Neural progenitor cell (in vitro differentiated cells): ENCODE measurements around the gene VPS13D. TPM values are rescaled to one million over a fixed set of nuclear protein-coding genes. Genes with fewer than 3 reads are reported as not detected.

Experiments
- DNase-seq: peaks from one replicate; pipeline ENCODE4 v3.0.0-alpha.2; 2016; ENCODE audit warnings: low spot score
- H2AFZ ChIP-seq: fragments of 200-600 bp; sonication (generic); replicated peaks from 2 replicates; pipeline ENCODE4 v1.6.1; 2016; ENCODE audit warnings: antibody characterized with exemption
- H3F3A ChIP-seq: fragments of 200-600 bp; sonication (generic); 2 replicates; pipeline ENCODE4 v1.6.1; 2016; ENCODE audit warnings: antibody characterized with exemption, low read depth
- H3K27ac ChIP-seq: fragments of 200-600 bp; sonication (generic); 2 replicates; pipeline ENCODE4 v1.5.1; 2016; ENCODE audit warnings: mild to moderate bottlenecking
- H3K27me3 ChIP-seq: fragments of 200-600 bp; sonication (generic); 2 replicates; pipeline ENCODE4 v1.6.1; 2016; ENCODE audit warnings: mild to moderate bottlenecking, moderate library complexity
- H3K36me3 ChIP-seq: fragments of 200-600 bp; sonication (generic); 2 replicates; pipeline ENCODE4 v1.5.1; 2016
- H3K4me1 ChIP-seq: fragments of 200-600 bp; sonication (generic); 2 replicates; pipeline ENCODE4 v1.6.1; 2016; ENCODE audit warnings: mixed run types
- H3K4me2 ChIP-seq: fragments of 200-600 bp; sonication (generic); 2 replicates; pipeline ENCODE4 v1.6.1; 2016
- H3K4me3 ChIP-seq: fragments of 200-600 bp; sonication (generic); 2 replicates; pipeline ENCODE4 v1.5.1; 2016
- H3K79me2 ChIP-seq: fragments of 200-600 bp; sonication (generic); 2 replicates; pipeline ENCODE4 v1.6.1; 2016; ENCODE audit warnings: low read depth
- H3K9ac ChIP-seq: fragments of 200-600 bp; sonication (generic); 2 replicates; pipeline ENCODE4 v1.6.1; 2016
- H3K9me3 ChIP-seq: fragments of 200-600 bp; sonication (generic); 2 replicates; pipeline ENCODE4 v1.5.1; 2016; ENCODE audit warnings: low read depth
- H4K20me1 ChIP-seq: fragments of 200-600 bp; sonication (generic); 2 replicates; pipeline ENCODE4 v1.6.1; 2016; ENCODE audit warnings: low read depth
- H3K27ac Mint-ChIP-seq: 3 replicates; pipeline ENCODE4 v1.8.0; 2021; ENCODE audit warnings: mixed read lengths
- H3K27me3 Mint-ChIP-seq: 2 replicates; pipeline ENCODE4 v1.8.0; 2022; ENCODE audit warnings: low read depth, mild to moderate bottlenecking, inconsistent platforms, moderate library complexity, mixed read lengths; ENCODE audit not compliant: insufficient read depth
- H3K36me3 Mint-ChIP-seq: 3 replicates; pipeline ENCODE4 v1.8.0; 2021; ENCODE audit warnings: mixed read lengths
- H3K4me1 Mint-ChIP-seq: 3 replicates; pipeline ENCODE4 v1.8.0; 2021; ENCODE audit warnings: mixed read lengths
- H3K4me3 Mint-ChIP-seq: 3 replicates; pipeline ENCODE4 v1.8.0; 2021; ENCODE audit warnings: mild to moderate bottlenecking, moderate library complexity, mixed read lengths
- H3K9me3 Mint-ChIP-seq: 3 replicates; pipeline ENCODE4 v1.8.0; 2020; ENCODE audit warnings: mixed read lengths
- CTCF ChIP-seq: fragments of 200-600 bp; sonication (generic); IDR thresholded peaks from 2 replicates; pipeline ENCODE4 v1.5.1; 2017; ENCODE audit warnings: antibody characterized with exemption, mild to moderate bottlenecking
- EZH2 ChIP-seq: fragments of 200-600 bp; sonication (generic); IDR thresholded peaks from 2 replicates; pipeline ENCODE4 v1.6.1; 2017; ENCODE audit warnings: antibody characterized with exemption, mild to moderate bottlenecking, moderate library complexity
- EZH2phosphoT487 ChIP-seq: fragments of 200-600 bp; sonication (generic); IDR thresholded peaks from 2 replicates; pipeline ENCODE4 v1.6.1; 2017; ENCODE audit warnings: antibody characterized with exemption
- total RNA-seq: library from RNA; depleted of rRNA; stranded (reverse); fragments of >200 nt; gene quantifications from 2 replicates; pipeline ENCODE4 v1.2.3, GENCODE V29; 2015; ENCODE audit warnings: low replicate concordance

Gene VPS13D
- total RNA-seq, 1 donor from 2014 or later: 16.4 TPM

DNA sequence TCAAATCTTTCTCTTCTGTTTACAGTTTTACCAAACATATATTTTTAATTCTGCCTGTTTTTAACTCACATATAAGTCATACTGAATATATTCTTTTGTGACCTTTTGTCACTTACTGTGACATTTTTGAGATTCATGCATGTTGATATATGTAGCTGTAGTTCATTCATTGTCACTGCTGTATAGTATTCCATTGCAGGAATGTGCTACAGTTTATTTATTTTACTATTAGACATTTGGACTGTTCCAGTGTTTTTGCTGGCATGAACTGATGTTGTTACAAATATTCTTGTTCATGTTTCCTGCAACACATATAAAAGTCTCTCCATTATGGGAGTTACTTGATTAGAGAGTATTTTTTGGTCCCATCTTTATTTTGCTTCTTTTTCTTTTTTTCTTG lies 213.3 kb downstream of the VPS13D start:
- Histone ChIP-seq H4K20me1 (no peaks in the 10 kb centered on the region), H3K4me2 (no peak overlapping the region), H3K27me3 (no peaks in the 10 kb centered on the region), H3K36me3 (no peaks in the 10 kb centered on the region), H3K9ac (no peak overlapping the region), H3F3A (no peaks in the 10 kb centered on the region), H3K4me3 (no peak overlapping the region), H3K4me1 (peaks cover 15% of the 10 kb centered on the region), H3K9me3 (no peaks in the 10 kb centered on the region), H3K79me2 (no peaks in the 10 kb centered on the region), H2AFZ (no peak overlapping the region), H3K27ac (no peak overlapping the region)
- Mint-ChIP-seq H3K36me3 (peaks cover 11% of the 10 kb centered on the region), H3K9me3 (no peaks in the 10 kb centered on the region), H3K4me1 (peaks cover 13% of the 10 kb centered on the region), H3K4me3 (no peak overlapping the region), H3K27me3 (no peaks in the 10 kb centered on the region), H3K27ac (no peak overlapping the region)
- no peak for DNase-seq
- TF ChIP-seq EZH2: no peak
- no peak for TF ChIP-seq CTCF

DNA sequence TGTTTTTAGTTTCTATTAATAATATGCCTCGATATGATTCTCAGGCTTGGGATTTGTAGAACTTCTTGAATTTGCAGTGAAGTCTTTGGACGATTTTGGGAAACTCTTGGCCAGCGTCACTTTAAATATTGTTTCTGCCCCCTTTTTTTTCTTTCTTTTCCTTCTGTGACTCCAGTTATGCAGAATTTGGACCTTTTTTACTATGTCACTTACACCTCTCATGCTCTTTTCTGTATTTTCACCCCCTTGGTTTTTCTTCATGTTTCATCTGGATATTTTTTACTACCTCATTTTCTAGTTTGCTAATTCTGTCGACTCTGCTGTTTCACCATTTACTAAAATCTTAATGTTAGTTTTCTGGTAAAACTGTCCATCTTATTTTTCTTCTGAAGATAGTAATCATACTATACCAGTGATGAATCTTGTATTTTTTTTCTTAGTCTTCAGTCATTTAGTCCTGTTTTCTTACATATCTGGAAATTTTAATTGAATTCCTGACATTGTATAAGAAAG lies 214.6 kb downstream of the VPS13D start:
- H3K36me3 Mint-ChIP-seq: peaks cover 5% of the 10 kb centered on the region
- no peaks in the 10 kb centered on the region for H3K9me3 Mint-ChIP-seq
- no peak for DNase-seq
- Histone ChIP-seq H3K9ac (no peak overlapping the region), H3K4me3 (no peak overlapping the region), H2AFZ (no peak overlapping the region), H3K79me2 (no peaks in the 10 kb centered on the region), H4K20me1 (no peaks in the 10 kb centered on the region), H3K4me1 (peaks cover 17% of the 10 kb centered on the region), H3K27me3 (no peaks in the 10 kb centered on the region), H3K4me2 (no peak overlapping the region), H3K36me3 (no peaks in the 10 kb centered on the region), H3K27ac (no peak overlapping the region), H3F3A (no peaks in the 10 kb centered on the region), H3K9me3 (no peaks in the 10 kb centered on the region)
- H3K27ac Mint-ChIP-seq: no peak overlapping the region
- H3K4me1 Mint-ChIP-seq: peaks cover 23% of the 10 kb centered on the region
- no peaks in the 10 kb centered on the region for H3K27me3 Mint-ChIP-seq
- TF ChIP-seq CTCF: no peak
- no peak for TF ChIP-seq EZH2
- no peak for TF ChIP-seq EZH2phosphoT487
- H3K4me3 Mint-ChIP-seq: no peak overlapping the region

DNA sequence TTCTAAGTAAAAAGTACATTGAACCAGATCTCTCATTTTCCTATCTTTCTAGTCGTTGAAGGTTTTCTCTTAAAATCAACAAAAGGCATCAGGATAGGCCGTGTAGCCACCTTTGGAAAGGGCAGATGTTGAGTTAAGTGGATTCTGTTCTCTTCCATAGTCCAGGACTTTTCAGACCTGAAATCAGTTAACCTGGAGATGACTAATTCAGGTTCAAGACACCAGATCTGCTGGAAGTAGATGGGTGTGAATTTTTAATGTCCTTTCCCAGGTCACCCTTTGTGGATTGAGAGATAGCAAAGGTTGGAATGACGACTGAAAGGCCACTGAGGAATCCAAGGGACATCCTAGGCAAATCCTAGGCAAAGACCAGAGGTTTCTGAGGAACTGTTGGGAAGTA lies 215.4 kb downstream of the VPS13D start:
- Histone ChIP-seq H3K79me2 (no peaks in the 10 kb centered on the region), H3K4me2 (no peak overlapping the region), H2AFZ (no peak overlapping the region), H4K20me1 (no peaks in the 10 kb centered on the region), H3K9me3 (no peaks in the 10 kb centered on the region), H3K4me3 (no peak overlapping the region), H3K27me3 (no peaks in the 10 kb centered on the region), H3K36me3 (no peaks in the 10 kb centered on the region), H3K9ac (no peak overlapping the region), H3K27ac (no peak overlapping the region), H3F3A (no peaks in the 10 kb centered on the region), H3K4me1 (peaks cover 17% of the 10 kb centered on the region)
- no peak overlapping the region for H3K4me3 Mint-ChIP-seq
- H3K27ac Mint-ChIP-seq: no peak overlapping the region
- no peak for TF ChIP-seq CTCF
- no peak for TF ChIP-seq EZH2phosphoT487
- TF ChIP-seq EZH2: no peak
- H3K4me1 Mint-ChIP-seq: peaks cover 24% of the 10 kb centered on the region
- H3K36me3 Mint-ChIP-seq: peaks cover 5% of the 10 kb centered on the region
- H3K27me3 Mint-ChIP-seq: no peaks in the 10 kb centered on the region
- DNase-seq: no peak
- no peaks in the 10 kb centered on the region for H3K9me3 Mint-ChIP-seq
